ENCODE data around the gene GTF3A.

DNA sequence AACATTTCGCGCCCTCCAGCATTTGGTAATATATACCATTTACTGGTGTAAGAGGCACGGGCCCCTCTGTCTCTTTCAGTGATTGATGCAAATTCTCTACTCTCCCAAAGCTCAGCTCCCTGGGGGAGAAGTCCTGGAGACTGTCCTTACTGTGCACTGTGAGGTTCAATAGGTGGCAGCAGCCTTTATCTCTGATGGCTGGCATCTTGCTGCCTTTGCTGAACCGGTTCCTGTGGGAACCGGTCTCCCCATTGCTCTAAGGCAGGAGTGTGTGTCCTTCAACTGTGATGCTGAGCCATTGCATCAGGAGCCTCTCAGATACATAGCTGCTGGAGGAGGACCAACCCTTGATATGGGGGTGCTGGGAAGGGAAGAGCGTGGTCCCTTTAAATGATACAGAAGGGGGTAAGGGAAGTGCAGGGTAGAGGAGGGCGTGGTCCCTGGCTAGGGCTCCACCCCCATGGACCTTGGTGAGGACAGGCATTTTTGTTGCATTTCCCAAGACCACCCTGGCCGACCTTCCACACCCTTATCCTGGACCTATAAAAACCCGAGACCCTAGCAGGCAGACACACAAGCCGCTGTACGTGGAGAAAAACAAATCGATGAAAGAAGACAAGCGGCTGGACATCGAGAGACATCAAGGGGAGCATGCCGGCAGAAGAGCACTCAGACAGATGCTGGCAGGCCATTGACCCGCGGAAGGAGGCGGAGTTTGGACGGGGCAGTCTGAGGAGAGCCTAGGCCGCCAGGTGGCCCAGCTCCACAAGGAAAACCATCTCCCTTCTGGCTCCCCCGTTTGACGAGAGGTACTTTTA, 41.1 kb upstream of the GTF3A start:
- TF ChIP-seq, protein P1, sequence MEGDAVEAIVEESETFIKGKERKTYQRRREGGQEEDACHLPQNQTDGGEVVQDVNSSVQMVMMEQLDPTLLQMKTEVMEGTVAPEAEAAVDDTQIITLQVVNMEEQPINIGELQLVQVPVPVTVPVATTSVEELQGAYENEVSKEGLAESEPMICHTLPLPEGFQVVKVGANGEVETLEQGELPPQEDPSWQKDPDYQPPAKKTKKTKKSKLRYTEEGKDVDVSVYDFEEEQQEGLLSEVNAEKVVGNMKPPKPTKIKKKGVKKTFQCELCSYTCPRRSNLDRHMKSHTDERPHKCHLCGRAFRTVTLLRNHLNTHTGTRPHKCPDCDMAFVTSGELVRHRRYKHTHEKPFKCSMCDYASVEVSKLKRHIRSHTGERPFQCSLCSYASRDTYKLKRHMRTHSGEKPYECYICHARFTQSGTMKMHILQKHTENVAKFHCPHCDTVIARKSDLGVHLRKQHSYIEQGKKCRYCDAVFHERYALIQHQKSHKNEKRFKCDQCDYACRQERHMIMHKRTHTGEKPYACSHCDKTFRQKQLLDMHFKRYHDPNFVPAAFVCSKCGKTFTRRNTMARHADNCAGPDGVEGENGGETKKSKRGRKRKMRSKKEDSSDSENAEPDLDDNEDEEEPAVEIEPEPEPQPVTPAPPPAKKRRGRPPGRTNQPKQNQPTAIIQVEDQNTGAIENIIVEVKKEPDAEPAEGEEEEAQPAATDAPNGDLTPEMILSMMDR (IDR thresholded peaks at IDR 0.05) = no peak
- TF ChIP-seq POLR2A (IDR thresholded peaks at IDR 0.05) (no peak), EP300 (IDR thresholded peaks at IDR 0.05) (no peak)

All from tibial nerve (tissue), 4 donors.